ENCODE data around the gene SLC4A5.

The SLC4A5 gene

GRCh38 chr2:74178211-74179062 lies 164.8 kb downstream of the SLC4A5 start, which contains the start of gene MOB1A (continued):
- TF ChIP-seq, protein P1, sequence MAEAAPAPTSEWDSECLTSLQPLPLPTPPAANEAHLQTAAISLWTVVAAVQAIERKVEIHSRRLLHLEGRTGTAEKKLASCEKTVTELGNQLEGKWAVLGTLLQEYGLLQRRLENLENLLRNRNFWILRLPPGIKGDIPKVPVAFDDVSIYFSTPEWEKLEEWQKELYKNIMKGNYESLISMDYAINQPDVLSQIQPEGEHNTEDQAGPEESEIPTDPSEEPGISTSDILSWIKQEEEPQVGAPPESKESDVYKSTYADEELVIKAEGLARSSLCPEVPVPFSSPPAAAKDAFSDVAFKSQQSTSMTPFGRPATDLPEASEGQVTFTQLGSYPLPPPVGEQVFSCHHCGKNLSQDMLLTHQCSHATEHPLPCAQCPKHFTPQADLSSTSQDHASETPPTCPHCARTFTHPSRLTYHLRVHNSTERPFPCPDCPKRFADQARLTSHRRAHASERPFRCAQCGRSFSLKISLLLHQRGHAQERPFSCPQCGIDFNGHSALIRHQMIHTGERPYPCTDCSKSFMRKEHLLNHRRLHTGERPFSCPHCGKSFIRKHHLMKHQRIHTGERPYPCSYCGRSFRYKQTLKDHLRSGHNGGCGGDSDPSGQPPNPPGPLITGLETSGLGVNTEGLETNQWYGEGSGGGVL (tag by site-specific recombination; IDR thresholded peaks at IDR 0.05), result 0 out of 2 replicates have a peak, but pooled peaks have one; percentile 26
- TF ChIP-seq ZBTB6 (tag by site-specific recombination; IDR thresholded peaks at IDR 0.05) (no peak), ZNF394 (tag by site-specific recombination; IDR thresholded peaks at IDR 0.05; ENCODE audit: borderline replicate concordance) (no peak), ZNF501 (tag by site-specific recombination; IDR thresholded peaks at IDR 0.05) (peak; percentile 39; the same call in 1 of the 2 replicates), ZNF112 (tag by site-specific recombination; IDR thresholded peaks at IDR 0.05) (no peak), ZNF600 (tag by site-specific recombination; IDR thresholded peaks at IDR 0.05) (no peak), ZNF24 (tag by site-specific recombination; IDR thresholded peaks at IDR 0.05) (no peak), SALL2 (tag by site-specific recombination; IDR thresholded peaks at IDR 0.05; ENCODE audit: borderline replicate concordance) (no peak), ZNF157 (tag by site-specific recombination; IDR thresholded peaks at IDR 0.05) (no peak), ZBTB20 (tag by site-specific recombination; IDR thresholded peaks at IDR 0.05) (peak; percentile 35; the same call in 1 of the 2 replicates), ZBTB44 (tag by site-specific recombination; IDR thresholded peaks at IDR 0.05) (no peak), MEIS1 (CRISPR knock-in tag; IDR thresholded peaks at IDR 0.05; ENCODE audit: borderline replicate concordance) (no peak), GLIS2 (tag by site-specific recombination; IDR thresholded peaks at IDR 0.05) (peak; percentile 83), PRDM6 (tag by site-specific recombination; IDR thresholded peaks at IDR 0.05) (no peak), ZNF571 (tag by site-specific recombination; IDR thresholded peaks at IDR 0.05) (no peak), ZFP3 (tag by site-specific recombination; IDR thresholded peaks at IDR 0.05; ENCODE audit: low read depth) (no peak), ZNF48 (tag by site-specific recombination; IDR thresholded peaks at IDR 0.05) (no peak), YY2 (tag by site-specific recombination; IDR thresholded peaks at IDR 0.05) (no peak), ZFP37 (tag by site-specific recombination; IDR thresholded peaks at IDR 0.05) (peak; percentile 65; the same call in 1 of the 2 replicates), ZNF302 (tag by site-specific recombination; IDR thresholded peaks at IDR 0.05; ENCODE audit: low read depth) (no peak), ZNF692 (tag by site-specific recombination; IDR thresholded peaks at IDR 0.05) (peak; percentile 59; the same call in 1 of the 2 replicates), ZNF133 (tag by site-specific recombination; IDR thresholded peaks at IDR 0.05) (no peak), ZNF16 (tag by site-specific recombination; IDR thresholded peaks at IDR 0.05; ENCODE audit: low read depth) (no peak), ZNF169 (tag by site-specific recombination; IDR thresholded peaks at IDR 0.05) (no peak)
- TF ChIP-seq, protein P2, sequence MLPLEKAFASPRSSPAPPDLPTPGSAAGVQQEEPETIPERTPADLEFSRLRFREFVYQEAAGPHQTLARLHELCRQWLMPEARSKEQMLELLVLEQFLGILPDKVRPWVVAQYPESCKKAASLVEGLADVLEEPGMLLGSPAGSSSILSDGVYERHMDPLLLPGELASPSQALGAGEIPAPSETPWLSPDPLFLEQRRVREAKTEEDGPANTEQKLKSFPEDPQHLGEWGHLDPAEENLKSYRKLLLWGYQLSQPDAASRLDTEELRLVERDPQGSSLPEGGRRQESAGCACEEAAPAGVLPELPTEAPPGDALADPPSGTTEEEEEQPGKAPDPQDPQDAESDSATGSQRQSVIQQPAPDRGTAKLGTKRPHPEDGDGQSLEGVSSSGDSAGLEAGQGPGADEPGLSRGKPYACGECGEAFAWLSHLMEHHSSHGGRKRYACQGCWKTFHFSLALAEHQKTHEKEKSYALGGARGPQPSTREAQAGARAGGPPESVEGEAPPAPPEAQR (tag by site-specific recombination; IDR thresholded peaks at IDR 0.05), result no peak
- TF ChIP-seq, protein P3, sequence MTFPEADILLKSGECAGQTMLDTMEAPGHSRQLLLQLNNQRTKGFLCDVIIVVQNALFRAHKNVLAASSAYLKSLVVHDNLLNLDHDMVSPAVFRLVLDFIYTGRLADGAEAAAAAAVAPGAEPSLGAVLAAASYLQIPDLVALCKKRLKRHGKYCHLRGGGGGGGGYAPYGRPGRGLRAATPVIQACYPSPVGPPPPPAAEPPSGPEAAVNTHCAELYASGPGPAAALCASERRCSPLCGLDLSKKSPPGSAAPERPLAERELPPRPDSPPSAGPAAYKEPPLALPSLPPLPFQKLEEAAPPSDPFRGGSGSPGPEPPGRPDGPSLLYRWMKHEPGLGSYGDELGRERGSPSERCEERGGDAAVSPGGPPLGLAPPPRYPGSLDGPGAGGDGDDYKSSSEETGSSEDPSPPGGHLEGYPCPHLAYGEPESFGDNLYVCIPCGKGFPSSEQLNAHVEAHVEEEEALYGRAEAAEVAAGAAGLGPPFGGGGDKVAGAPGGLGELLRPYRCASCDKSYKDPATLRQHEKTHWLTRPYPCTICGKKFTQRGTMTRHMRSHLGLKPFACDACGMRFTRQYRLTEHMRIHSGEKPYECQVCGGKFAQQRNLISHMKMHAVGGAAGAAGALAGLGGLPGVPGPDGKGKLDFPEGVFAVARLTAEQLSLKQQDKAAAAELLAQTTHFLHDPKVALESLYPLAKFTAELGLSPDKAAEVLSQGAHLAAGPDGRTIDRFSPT (tag by site-specific recombination; IDR thresholded peaks at IDR 0.05), result peak; percentile 48; the same call in 1 of the 2 replicates

All from HEK293 (cell line).